Keratinocyte (primary cell): ENCODE data around the gene CACNA1C.

Experiments
- EZH2 ChIP-seq: IDR thresholded peaks from one replicate; pipeline ENCODE4 v1.6.1; 2012; ENCODE audit warnings: inconsistent platforms, mild to moderate bottlenecking, low read length, moderate library complexity
- TF ChIP-seq, protein P1 (sequence below), 3 experiments: IDR thresholded peaks in 1 of 3; conservative IDR thresholded peaks in 1 of 3; optimal IDR thresholded peaks in 1 of 3; 2 replicates in 2 of 3; 3 replicates in 1 of 3; pipeline versions ENCODE3 to v1.5.1; 2011; ENCODE audit warnings: low read length in 3 of 3, mild to moderate bottlenecking in 3 of 3, moderate library complexity in 2 of 3, control low read depth in 1 of 3, inconsistent platforms in 1 of 3; ENCODE audit not compliant: insufficient read depth in 2 of 3; ENCODE audit errors: extremely low read depth in 1 of 3

DNA sequence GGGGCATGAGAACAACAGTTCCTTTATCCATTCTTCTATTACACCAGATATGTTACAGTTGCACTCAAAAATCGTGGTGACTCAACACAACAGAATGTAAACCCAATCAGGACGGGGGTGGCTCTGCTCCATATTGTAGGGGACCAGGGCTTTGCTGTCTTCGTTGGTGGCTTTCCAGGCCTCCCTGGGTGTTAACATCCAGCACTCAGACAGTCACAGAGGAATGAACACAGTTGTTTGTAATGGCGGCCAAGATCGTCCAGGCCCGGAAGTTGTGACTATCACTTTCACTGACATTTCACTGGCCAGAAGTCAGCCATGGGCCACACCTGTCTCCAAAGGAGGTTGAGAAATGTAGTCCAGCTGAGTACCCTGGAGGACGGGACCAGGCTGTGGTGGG is 204.1 kb downstream of the CACNA1C start:
- TF ChIP-seq, protein P1, sequence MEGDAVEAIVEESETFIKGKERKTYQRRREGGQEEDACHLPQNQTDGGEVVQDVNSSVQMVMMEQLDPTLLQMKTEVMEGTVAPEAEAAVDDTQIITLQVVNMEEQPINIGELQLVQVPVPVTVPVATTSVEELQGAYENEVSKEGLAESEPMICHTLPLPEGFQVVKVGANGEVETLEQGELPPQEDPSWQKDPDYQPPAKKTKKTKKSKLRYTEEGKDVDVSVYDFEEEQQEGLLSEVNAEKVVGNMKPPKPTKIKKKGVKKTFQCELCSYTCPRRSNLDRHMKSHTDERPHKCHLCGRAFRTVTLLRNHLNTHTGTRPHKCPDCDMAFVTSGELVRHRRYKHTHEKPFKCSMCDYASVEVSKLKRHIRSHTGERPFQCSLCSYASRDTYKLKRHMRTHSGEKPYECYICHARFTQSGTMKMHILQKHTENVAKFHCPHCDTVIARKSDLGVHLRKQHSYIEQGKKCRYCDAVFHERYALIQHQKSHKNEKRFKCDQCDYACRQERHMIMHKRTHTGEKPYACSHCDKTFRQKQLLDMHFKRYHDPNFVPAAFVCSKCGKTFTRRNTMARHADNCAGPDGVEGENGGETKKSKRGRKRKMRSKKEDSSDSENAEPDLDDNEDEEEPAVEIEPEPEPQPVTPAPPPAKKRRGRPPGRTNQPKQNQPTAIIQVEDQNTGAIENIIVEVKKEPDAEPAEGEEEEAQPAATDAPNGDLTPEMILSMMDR (optimal IDR thresholded peaks at IDR 0.05 in 1 of 3, IDR thresholded peaks at IDR 0.05 in 1 of 3, conservative IDR thresholded peaks at IDR 0.05 in 1 of 3; ENCODE audit: extremely low read depth in 1 of 3, insufficient read depth in 2 of 3, low read length in 3 of 3), result no peak
- no peak for TF ChIP-seq EZH2
